Breast epithelium (tissue), 4 donors: ENCODE data around the gene ACSL5. TPM values are rescaled to one million over a fixed set of nuclear protein-coding genes. Genes with fewer than 3 reads are reported as not detected.
"Not testable (repeated sequence)": the region's sequence is repeated elsewhere in the genome, so short reads cannot be mapped to it uniquely, and the experiment has no call there.

Source experiments
- DNase-seq, 2 donors: peaks; one replicate each; pipeline ENCODE4 v3.0.0-alpha.2; 2019; ENCODE audit warnings: low spot score in 2 of 2
- H3K27ac ChIP-seq, 2 donors: fragments of 200-600 bp; sonication (generic) in 1 of 2; one replicate each; pipeline ENCODE4 v1.5.1; 2016 to 2019; ENCODE audit warnings: mild to moderate bottlenecking in 1 of 2
- H3K27me3 ChIP-seq, 2 donors: fragments of 200-600 bp; sonication (generic) in 1 of 2; one replicate each; pipeline versions ENCODE4 v1.5.1 to v1.6.0; 2017 to 2019; ENCODE audit warnings: control low read depth in 1 of 2, mild to moderate bottlenecking in 1 of 2
- H3K36me3 ChIP-seq: fragments of 200-600 bp; one replicate; pipeline ENCODE4 v1.5.1; 2019
- H3K4me1 ChIP-seq, 2 donors: fragments of 200-600 bp; sonication (generic); one replicate each; pipeline ENCODE4 v1.5.1; 2016 to 2019; ENCODE audit warnings: control low read depth in 1 of 2
- H3K4me3 ChIP-seq, 3 donors: fragments of 200-600 bp; sonication (generic); 1 replicate in 2 of 3; 2 replicates in 1 of 3; pipeline ENCODE4 v1.5.1; 2016 to 2019; ENCODE audit warnings: mild to moderate bottlenecking in 3 of 3, moderate library complexity in 2 of 3
- H3K9me3 ChIP-seq, 2 donors: fragments of 200-600 bp; sonication (generic) in 1 of 2; one replicate each; pipeline ENCODE4 v1.5.1; 2016 to 2019; ENCODE audit warnings: control low read depth in 1 of 2
- CTCF ChIP-seq, 3 donors: fragments of 450-650 bp; IDR thresholded peaks; one replicate each; pipeline ENCODE4 v1.5.1; 2016 to 2017; ENCODE audit warnings: antibody characterized with exemption in 3 of 3, mild to moderate bottlenecking in 3 of 3, moderate library complexity in 3 of 3
- POLR2A ChIP-seq: fragments of 450-650 bp; IDR thresholded peaks from one replicate; pipeline ENCODE4 v1.6.1; 2016; ENCODE audit warnings: antibody characterized with exemption, mild to moderate bottlenecking, moderate library complexity
- POLR2AphosphoS5 ChIP-seq, 3 donors: sonication (generic); formaldehyde crosslinking; IDR thresholded peaks; one replicate each; pipeline ENCODE4 v1.6.1; 2017; ENCODE audit warnings: antibody characterized with exemption in 3 of 3
- intact Hi-C: fragments of 100-400 bp; cut with DNase I; formaldehyde crosslinking; loops from one replicate; pipeline ENCODE4 v1.15.1; 2023; ENCODE audit warnings: low total_unique reads
- total RNA-seq, 3 donors: library from RNA; depleted of rRNA; stranded (reverse); fragments of >200 nt; gene quantifications; one replicate each; pipeline ENCODE4 v1.1.0, GENCODE V29; 2016

The ACSL5 gene
- total RNA-seq, 3 donors from 2014 or later = 13.3 to 31.8 (median 15.8) TPM

GRCh38 chr10:112375721-112376395 is 1.9 kb downstream of the ACSL5 start:
- H3K4me1 ChIP-seq = no peaks in the 10 kb centered on the region
- no peaks in the 10 kb centered on the region for H3K9me3 ChIP-seq
- DNase-seq = peak; percentile 49 to 65
- TF ChIP-seq POLR2AphosphoS5 (IDR thresholded peaks at IDR 0.05) (no peak), CTCF (IDR thresholded peaks at IDR 0.05) (no peak), POLR2A (no peak)
- intact Hi-C loops = no loop called here
- no peaks in the 10 kb centered on the region for H3K27me3 ChIP-seq
- no peaks in the 10 kb centered on the region for H3K36me3 ChIP-seq
- peak overlapping the region; percentile 78 to 82 for H3K27ac ChIP-seq
- peak overlapping the region; percentile 45 to 62 (median 46) for H3K4me3 ChIP-seq

GRCh38 chr10:112376396-112376790 is 2.5 kb downstream of the ACSL5 start:
- TF ChIP-seq POLR2AphosphoS5 (IDR thresholded peaks at IDR 0.05) (no peak), POLR2A (no peak), CTCF (IDR thresholded peaks at IDR 0.05) (no peak)

GRCh38 chr10:112377116-112377515 is 3.2 kb downstream of the ACSL5 start:
- H3K4me1 ChIP-seq = not testable (repeated sequence)
- H3K27ac ChIP-seq = peak overlapping the region in 1 of 2 donors; percentile 78

More at GRCh38 chr10:112376396-112376790, 2.5 kb downstream of the ACSL5 start:
- Histone ChIP-seq H3K27me3 (no peaks in the 10 kb centered on the region), H3K36me3 (no peaks in the 10 kb centered on the region), H3K4me3 (peak overlapping the region; percentile 45 to 62 (median 46)), H3K9me3 (no peaks in the 10 kb centered on the region), H3K27ac (peak overlapping the region; percentile 78 to 82), H3K4me1 (no peaks in the 10 kb centered on the region)
- no peak for DNase-seq
- intact Hi-C loops = no loop called here

GRCh38 chr10:112379635-112380296 is 5.8 kb downstream of the ACSL5 start:
- H3K4me3 ChIP-seq = no peak overlapping the region
- no peaks in the 10 kb centered on the region for H3K4me1 ChIP-seq
- no peaks in the 10 kb centered on the region for H3K36me3 ChIP-seq
- intact Hi-C loops = no loop called here
- DNase-seq = no peak
- TF ChIP-seq POLR2A = no peak
- TF ChIP-seq CTCF (IDR thresholded peaks at IDR 0.05) = no peak
- TF ChIP-seq POLR2AphosphoS5 (IDR thresholded peaks at IDR 0.05) = no peak
- no peaks in the 10 kb centered on the region for H3K27me3 ChIP-seq
- H3K27ac ChIP-seq = no peak overlapping the region
- H3K9me3 ChIP-seq = no peaks in the 10 kb centered on the region

More at GRCh38 chr10:112377116-112377515, 3.2 kb downstream of the ACSL5 start:
- intact Hi-C loops, H3K27me3 ChIP-seq, H3K36me3 ChIP-seq, DNase-seq, H3K9me3 ChIP-seq: not testable (repeated sequence)
- H3K4me3 ChIP-seq = peak overlapping the region in 1 of 3 donors; percentile 62

DNA sequence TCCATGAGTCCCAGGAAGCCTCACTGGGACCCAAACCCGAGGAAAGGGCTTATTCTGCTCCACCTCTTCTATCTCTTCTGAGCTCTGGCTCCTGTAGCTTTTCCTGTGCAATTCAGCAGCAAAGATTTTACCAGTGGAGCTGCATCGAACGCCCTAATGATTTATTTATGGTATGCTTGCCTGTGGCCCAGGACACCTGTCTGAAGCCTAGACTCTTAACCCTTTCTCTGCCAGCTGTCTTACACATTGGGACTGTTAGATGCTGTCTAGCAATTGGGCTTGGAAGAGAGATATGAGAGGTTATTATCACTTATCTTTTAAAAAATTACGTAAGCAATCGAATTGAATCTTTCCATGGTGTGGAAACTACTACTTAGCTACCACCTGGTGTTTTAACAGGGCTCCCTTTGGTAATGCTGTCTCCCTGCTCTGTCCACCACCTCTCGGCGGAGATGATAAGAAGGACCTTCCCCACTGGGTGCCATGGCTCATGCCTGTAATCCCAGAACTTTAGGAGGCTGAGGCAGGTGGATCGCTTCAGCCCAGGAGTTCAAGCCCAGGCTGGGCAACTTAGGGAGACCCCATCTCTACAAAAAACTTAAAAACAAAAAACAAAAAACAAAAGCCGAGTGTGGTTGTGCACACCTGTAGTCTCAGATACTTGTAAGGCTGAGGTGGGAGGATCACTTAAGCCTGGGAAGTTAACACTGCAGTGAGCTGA is 8.8 kb downstream of the ACSL5 start:
- no peak overlapping the region for H3K4me3 ChIP-seq
- intact Hi-C loops = no loop called here
- TF ChIP-seq POLR2AphosphoS5 (IDR thresholded peaks at IDR 0.05) (no peak), POLR2A (no peak), CTCF (IDR thresholded peaks at IDR 0.05) (no peak)
- no peaks in the 10 kb centered on the region for H3K4me1 ChIP-seq
- H3K27me3 ChIP-seq = no peaks in the 10 kb centered on the region
- no peaks in the 10 kb centered on the region for H3K9me3 ChIP-seq
- H3K27ac ChIP-seq = no peak overlapping the region
- H3K36me3 ChIP-seq = no peaks in the 10 kb centered on the region
- DNase-seq = no peak
